SK-N-SH treated with all-trans-retinoic acid at 6 μM for 48 hours (cell line): ENCODE results near the gene IGF2BP1.

Experiments used
- ATAC-seq: fragments of 200-7000 bp; cut with Tn5 transposase; 3 replicates; pipeline ENCODE4 v1.9.1; 2020; ENCODE audit warnings: mild to moderate bottlenecking, moderate library complexity
- ARNTL ChIP-seq: fragments of 450-650 bp; formaldehyde crosslinking; IDR thresholded peaks from 2 replicates; pipeline ENCODE4 v1.5.0; 2020; ENCODE audit warnings: low read depth, mild to moderate bottlenecking, moderate library complexity, borderline replicate concordance
- BACH2 ChIP-seq: fragments of 250-450 bp; sonication (Bioruptor Pico); IDR thresholded peaks from 2 replicates; pipeline ENCODE4 v1.9.0; 2021; ENCODE audit warnings: mild to moderate bottlenecking, borderline replicate concordance
- CSDC2 ChIP-seq: fragments of 250-450 bp; sonication (Bioruptor Pico); IDR thresholded peaks from 2 replicates; pipeline ENCODE4 v1.5.0; 2020; ENCODE audit warnings: mild to moderate bottlenecking, moderate library complexity
- ISL1 ChIP-seq: fragments of 250-450 bp; sonication (Bioruptor Pico); IDR thresholded peaks from 2 replicates; pipeline ENCODE4 v2.1.2; 2022; ENCODE audit warnings: mild to moderate bottlenecking, moderate library complexity
- OSR1 ChIP-seq: fragments of 250-450 bp; sonication (Bioruptor Pico); IDR thresholded peaks from 2 replicates; pipeline ENCODE4 v1.8.0; 2022; ENCODE audit warnings: moderate library complexity, mild to moderate bottlenecking, inconsistent platforms
- PPARA ChIP-seq: fragments of 250-450 bp; sonication (Bioruptor Pico); IDR thresholded peaks from 2 replicates; pipeline ENCODE4 v1.5.0; 2020; ENCODE audit warnings: mild to moderate bottlenecking, borderline replicate concordance
- RARB ChIP-seq: fragments of 250-450 bp; sonication (Bioruptor Pico); IDR thresholded peaks from 2 replicates; pipeline ENCODE4 v1.8.0; 2021; ENCODE audit warnings: mild to moderate bottlenecking, moderate library complexity
- SNAI2 ChIP-seq: fragments of 250-450 bp; sonication (Bioruptor Pico); IDR thresholded peaks from 2 replicates; pipeline ENCODE4 v1.5.0; 2020; ENCODE audit warnings: mild to moderate bottlenecking, moderate library complexity
- TCF4 ChIP-seq: fragments of 250-450 bp; sonication (Bioruptor Pico); IDR thresholded peaks from 2 replicates; pipeline ENCODE4 v1.8.0; 2021; ENCODE audit warnings: mild to moderate bottlenecking, moderate library complexity, borderline replicate concordance
- TOX ChIP-seq: fragments of 250-450 bp; sonication (Bioruptor Pico); IDR thresholded peaks from 2 replicates; pipeline ENCODE4 v1.8.0; 2021; ENCODE audit warnings: mild to moderate bottlenecking, moderate library complexity, borderline replicate concordance
- ZC3H10 ChIP-seq: fragments of 250-450 bp; sonication (Bioruptor Pico); IDR thresholded peaks from 2 replicates; pipeline ENCODE4 v1.5.1; 2021; ENCODE audit warnings: mild to moderate bottlenecking, moderate library complexity
- ZFP3 ChIP-seq: fragments of 250-450 bp; sonication (Bioruptor Pico); IDR thresholded peaks from 2 replicates; pipeline ENCODE4 v1.5.0; 2020; ENCODE audit warnings: mild to moderate bottlenecking, moderate library complexity
- ZFP30 ChIP-seq: fragments of 450-650 bp; formaldehyde crosslinking; IDR thresholded peaks from 2 replicates; pipeline ENCODE4 v1.5.0; 2022; ENCODE audit warnings: mild to moderate bottlenecking, moderate library complexity
- ZNF565 ChIP-seq: fragments of 450-650 bp; formaldehyde crosslinking; conservative IDR thresholded peaks from 2 replicates; pipeline ENCODE4 v1.5.0; 2020; ENCODE audit warnings: low read depth, mild to moderate bottlenecking, moderate library complexity
- ZNF70 ChIP-seq: fragments of 450-650 bp; formaldehyde crosslinking; IDR thresholded peaks from 2 replicates; pipeline ENCODE4 v1.5.0; 2020; ENCODE audit warnings: mild to moderate bottlenecking, moderate library complexity
- ZNF8 ChIP-seq: fragments of 450-650 bp; formaldehyde crosslinking; IDR thresholded peaks from 2 replicates; pipeline ENCODE4 v1.5.0; 2020; ENCODE audit warnings: mild to moderate bottlenecking, moderate library complexity
- TF ChIP-seq, protein P1 (sequence below): fragments of 250-450 bp; sonication (Bioruptor Pico); IDR thresholded peaks from 2 replicates; pipeline ENCODE4 v1.5.1; 2021; ENCODE audit warnings: mild to moderate bottlenecking, moderate library complexity
- TF ChIP-seq, protein P2 (sequence below): fragments of 250-450 bp; sonication (Bioruptor Pico); IDR thresholded peaks from 2 replicates; pipeline ENCODE4 v1.8.0; 2021; ENCODE audit warnings: low read depth, mild to moderate bottlenecking, moderate library complexity, borderline replicate concordance
- TF ChIP-seq, protein P3 (sequence below): fragments of 250-450 bp; sonication (Bioruptor Pico); IDR thresholded peaks from 2 replicates; pipeline ENCODE4 v1.5.0; 2020; ENCODE audit warnings: mild to moderate bottlenecking, moderate library complexity
- TF ChIP-seq, protein P4 (sequence below): fragments of 250-450 bp; sonication (Bioruptor Pico); IDR thresholded peaks from 2 replicates; pipeline ENCODE4 v1.5.1; 2020; ENCODE audit warnings: low read depth, mild to moderate bottlenecking, moderate library complexity

IGF2BP1 gene

DNA sequence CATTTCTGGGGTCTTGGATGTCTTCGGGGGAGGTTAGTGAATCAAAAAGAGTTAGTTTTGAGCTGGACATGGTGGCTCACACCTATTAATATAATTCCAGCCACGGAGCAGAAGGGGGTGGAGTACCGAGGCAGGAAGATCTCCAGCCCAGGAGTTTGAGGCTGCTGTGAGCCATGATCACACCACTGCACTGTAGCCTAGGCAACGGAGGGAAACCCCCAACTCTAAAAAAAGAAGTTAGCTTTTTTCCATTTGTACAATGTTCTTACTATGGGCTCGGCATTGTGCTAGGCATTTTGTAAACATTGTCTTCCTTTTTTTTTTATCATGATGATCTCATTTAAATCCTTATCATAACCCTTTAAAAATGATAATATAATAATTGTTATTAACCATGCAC lies 44.3 kb upstream of the IGF2BP1 start:
- TF ChIP-seq ZC3H10 (no peak), TCF4 (CRISPR knock-in tag) (no peak), OSR1 (CRISPR knock-in tag) (no peak), ARNTL (no peak), ZNF8 (no peak), ZFP3 (no peak), SNAI2 (no peak), TOX (no peak), ZNF565 (CRISPR knock-in tag) (no peak), ISL1 (CRISPR knock-in tag) (no peak), RARB (no peak), ZNF70 (no peak)
- ATAC-seq = peak; percentile 43

DNA sequence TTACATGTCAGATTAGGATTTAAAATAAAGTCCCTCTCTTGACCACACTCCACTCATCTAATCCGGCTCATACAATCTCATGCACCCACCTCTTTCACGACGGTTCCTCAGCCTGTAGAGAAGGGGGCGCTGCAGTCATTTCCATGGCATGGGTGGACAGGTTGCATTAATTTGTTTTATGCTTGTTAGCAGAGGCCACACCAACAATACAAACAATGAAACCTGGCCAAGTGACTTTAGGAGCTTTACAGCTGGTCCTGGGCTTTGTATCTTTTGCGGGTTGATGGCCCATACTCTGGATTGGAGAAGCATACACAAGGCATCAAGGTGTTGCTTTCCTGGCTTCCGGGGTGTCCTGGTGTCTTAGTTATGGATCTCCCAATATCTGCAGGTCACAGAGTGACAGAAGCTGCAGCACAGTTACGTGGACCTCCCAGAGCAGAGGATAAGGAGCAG lies 42.9 kb upstream of the IGF2BP1 start:
- TF ChIP-seq ZFP3 (no peak), BACH2 (CRISPR knock-in tag) (no peak), CSDC2 (CRISPR knock-in tag) (no peak), RARB (no peak), ZFP30 (CRISPR knock-in tag) (no peak), OSR1 (CRISPR knock-in tag) (no peak), ZNF8 (no peak)
- TF ChIP-seq, protein P1, sequence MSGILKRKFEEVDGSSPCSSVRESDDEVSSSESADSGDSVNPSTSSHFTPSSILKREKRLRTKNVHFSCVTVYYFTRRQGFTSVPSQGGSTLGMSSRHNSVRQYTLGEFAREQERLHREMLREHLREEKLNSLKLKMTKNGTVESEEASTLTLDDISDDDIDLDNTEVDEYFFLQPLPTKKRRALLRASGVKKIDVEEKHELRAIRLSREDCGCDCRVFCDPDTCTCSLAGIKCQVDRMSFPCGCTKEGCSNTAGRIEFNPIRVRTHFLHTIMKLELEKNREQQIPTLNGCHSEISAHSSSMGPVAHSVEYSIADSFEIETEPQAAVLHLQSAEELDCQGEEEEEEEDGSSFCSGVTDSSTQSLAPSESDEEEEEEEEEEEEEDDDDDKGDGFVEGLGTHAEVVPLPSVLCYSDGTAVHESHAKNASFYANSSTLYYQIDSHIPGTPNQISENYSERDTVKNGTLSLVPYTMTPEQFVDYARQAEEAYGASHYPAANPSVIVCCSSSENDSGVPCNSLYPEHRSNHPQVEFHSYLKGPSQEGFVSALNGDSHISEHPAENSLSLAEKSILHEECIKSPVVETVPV (CRISPR knock-in tag) = no peak
- TF ChIP-seq, protein P2, sequence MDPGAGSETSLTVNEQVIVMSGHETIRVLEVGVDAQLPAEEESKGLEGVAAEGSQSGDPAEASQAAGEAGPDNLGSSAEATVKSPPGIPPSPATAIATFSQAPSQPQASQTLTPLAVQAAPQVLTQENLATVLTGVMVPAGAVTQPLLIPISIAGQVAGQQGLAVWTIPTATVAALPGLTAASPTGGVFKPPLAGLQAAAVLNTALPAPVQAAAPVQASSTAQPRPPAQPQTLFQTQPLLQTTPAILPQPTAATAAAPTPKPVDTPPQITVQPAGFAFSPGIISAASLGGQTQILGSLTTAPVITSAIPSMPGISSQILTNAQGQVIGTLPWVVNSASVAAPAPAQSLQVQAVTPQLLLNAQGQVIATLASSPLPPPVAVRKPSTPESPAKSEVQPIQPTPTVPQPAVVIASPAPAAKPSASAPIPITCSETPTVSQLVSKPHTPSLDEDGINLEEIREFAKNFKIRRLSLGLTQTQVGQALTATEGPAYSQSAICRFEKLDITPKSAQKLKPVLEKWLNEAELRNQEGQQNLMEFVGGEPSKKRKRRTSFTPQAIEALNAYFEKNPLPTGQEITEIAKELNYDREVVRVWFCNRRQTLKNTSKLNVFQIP (CRISPR knock-in tag) = no peak
- peak; percentile 94 for ATAC-seq

DNA sequence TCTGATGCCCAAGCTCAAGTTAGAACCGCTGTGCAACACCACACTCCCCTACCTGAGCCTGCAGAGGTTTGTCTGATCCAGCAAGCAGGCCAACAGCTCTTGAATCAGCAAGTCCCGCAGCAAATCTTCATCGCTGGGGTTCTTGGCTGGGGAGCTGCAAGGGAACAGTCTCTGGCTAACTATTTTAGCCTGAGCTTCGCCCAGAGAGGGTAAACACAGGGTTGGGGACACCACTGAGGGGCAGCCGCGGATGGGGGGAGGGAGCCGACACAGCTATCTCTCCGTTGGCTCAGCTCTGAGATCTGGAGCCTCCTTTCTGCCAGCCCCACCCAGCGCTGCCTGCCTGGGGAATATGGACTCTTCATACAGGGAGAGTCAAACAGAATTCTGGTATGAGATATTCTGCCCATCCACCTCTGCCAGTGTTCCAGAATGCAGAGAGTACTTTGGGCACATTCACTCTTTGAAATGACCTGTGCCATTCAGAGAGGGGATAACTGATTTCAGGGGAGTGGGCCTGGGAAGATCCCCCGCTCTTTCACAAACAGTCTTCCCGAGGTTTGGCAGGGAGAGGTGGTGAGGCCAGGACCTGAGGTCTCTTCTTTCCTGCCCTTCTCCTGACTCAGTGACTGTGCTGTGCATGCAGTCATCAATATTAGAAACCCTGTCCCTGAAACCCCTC lies 36.2 kb upstream of the IGF2BP1 start:
- TF ChIP-seq, protein P3, sequence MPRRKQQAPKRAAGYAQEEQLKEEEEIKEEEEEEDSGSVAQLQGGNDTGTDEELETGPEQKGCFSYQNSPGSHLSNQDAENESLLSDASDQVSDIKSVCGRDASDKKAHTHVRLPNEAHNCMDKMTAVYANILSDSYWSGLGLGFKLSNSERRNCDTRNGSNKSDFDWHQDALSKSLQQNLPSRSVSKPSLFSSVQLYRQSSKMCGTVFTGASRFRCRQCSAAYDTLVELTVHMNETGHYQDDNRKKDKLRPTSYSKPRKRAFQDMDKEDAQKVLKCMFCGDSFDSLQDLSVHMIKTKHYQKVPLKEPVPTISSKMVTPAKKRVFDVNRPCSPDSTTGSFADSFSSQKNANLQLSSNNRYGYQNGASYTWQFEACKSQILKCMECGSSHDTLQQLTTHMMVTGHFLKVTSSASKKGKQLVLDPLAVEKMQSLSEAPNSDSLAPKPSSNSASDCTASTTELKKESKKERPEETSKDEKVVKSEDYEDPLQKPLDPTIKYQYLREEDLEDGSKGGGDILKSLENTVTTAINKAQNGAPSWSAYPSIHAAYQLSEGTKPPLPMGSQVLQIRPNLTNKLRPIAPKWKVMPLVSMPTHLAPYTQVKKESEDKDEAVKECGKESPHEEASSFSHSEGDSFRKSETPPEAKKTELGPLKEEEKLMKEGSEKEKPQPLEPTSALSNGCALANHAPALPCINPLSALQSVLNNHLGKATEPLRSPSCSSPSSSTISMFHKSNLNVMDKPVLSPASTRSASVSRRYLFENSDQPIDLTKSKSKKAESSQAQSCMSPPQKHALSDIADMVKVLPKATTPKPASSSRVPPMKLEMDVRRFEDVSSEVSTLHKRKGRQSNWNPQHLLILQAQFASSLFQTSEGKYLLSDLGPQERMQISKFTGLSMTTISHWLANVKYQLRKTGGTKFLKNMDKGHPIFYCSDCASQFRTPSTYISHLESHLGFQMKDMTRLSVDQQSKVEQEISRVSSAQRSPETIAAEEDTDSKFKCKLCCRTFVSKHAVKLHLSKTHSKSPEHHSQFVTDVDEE (CRISPR knock-in tag) = no peak
- TF ChIP-seq, protein P2 (CRISPR knock-in tag) = no peak
- peak; percentile 82 for ATAC-seq

DNA sequence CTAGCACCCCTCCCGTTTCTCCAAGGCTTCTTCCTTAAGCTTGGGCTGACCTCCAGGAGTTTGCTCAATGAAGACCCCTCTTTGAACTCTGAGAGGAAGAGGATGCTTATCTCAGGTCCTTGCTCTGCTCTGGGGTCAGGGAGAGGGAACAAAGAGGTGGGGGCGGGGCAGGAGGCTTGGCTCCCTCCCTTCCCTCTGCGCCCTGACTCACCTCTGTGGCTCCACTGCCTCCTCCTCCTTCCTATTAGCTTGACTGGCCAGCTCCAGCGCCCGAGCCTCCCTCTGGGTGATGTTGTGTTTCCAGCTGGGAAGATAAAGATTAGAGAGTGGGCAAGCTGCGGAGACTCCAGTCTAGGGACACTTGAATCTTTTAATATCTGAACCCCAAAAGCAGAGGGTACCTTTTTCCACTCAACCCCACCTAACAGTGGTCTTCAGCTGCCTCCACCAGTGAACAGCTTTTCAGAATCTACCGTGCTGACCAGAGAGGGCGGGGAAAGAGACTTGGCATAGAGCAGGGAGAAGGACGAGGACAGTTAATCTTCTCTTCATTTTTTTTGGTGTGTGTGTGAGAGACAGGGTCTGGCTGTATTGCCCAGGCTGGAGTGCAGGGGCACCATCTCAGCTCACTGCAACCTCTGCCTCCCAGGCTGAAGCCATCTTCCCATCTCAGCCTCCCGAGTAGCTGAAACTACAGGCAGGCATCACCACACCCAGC lies 35.5 kb upstream of the IGF2BP1 start:
- no peak for TF ChIP-seq SNAI2
- TF ChIP-seq TOX = no peak
- no peak for TF ChIP-seq ZNF8
- TF ChIP-seq ISL1 (CRISPR knock-in tag) = no peak
- TF ChIP-seq PPARA (CRISPR knock-in tag) = no peak
- TF ChIP-seq, protein P4, sequence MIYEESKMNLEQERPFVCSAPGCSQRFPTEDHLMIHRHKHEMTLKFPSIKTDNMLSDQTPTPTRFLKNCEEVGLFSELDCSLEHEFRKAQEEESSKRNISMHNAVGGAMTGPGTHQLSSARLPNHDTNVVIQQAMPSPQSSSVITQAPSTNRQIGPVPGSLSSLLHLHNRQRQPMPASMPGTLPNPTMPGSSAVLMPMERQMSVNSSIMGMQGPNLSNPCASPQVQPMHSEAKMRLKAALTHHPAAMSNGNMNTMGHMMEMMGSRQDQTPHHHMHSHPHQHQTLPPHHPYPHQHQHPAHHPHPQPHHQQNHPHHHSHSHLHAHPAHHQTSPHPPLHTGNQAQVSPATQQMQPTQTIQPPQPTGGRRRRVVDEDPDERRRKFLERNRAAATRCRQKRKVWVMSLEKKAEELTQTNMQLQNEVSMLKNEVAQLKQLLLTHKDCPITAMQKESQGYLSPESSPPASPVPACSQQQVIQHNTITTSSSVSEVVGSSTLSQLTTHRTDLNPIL = no peak
- TF ChIP-seq ZC3H10 = no peak
- peak; percentile 90 for ATAC-seq
